GM21390 (cell line): ENCODE results near the gene LUC7L.
"Not testable (repeated sequence)": the region's sequence is repeated elsewhere in the genome, so short reads cannot be mapped to it uniquely, and the experiment has no call there.

ENCODE experiments used
- ATAC-seq: cut with Tn5 transposase; IDR thresholded peaks from one replicate; pipeline ENCODE4 v1.9.1; 2021; ENCODE audit not compliant: unreplicated experiment

The LUC7L gene

GRCh38 chr16:167122-167690, 62.0 kb downstream of the LUC7L start:
- no peak for ATAC-seq

GRCh38 chr16:166375-167121, 62.7 kb downstream of the LUC7L start:
- ATAC-seq = no peak

DNA sequence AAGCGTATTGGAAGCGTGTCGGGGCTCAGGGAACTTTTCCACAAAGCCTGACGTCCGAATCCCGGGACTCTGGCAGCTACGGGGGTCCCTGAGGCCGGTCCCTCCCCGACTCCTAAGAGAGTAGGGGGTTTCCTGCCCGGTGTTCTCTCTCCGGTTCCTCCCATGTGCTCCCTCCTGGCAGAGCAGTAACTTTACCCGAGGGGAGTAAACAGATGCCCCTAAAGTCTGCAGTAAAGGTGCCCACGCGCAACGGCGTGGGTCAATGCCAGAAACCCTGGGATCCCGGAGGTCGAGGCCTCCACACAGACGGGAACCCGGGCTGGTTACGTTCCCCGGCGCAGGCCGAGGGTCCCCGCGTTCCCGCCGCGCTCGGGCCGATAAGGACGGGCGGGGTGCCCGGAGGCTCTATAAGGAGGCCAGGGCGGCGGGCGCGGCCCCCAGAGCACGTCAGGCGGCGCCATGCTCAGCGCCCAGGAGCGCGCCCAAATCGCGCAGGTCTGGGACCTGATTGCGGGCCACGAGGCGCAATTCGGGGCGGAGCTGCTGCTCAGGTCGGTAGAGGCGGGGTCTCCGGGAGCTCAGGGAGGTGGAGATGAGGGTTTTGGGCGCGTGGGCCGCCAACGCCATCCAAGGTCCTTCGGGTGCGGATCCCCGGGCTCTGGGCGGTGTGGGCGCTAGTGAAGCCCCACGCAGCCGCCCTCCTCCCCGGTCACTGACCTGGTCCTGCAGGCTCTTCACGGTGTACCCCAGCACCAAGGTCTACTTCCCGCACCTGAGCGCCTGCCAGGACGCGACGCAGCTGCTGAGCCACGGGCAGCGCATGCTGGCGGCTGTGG, 63.5 kb downstream of the LUC7L start, which contains the start of gene HBM:
Gene HBM (plus strand): TSS at position 440 of the 836 bp plus-strand sequence. CDS start 20 bp downstream, at position 460.
- no peak for ATAC-seq

DNA sequence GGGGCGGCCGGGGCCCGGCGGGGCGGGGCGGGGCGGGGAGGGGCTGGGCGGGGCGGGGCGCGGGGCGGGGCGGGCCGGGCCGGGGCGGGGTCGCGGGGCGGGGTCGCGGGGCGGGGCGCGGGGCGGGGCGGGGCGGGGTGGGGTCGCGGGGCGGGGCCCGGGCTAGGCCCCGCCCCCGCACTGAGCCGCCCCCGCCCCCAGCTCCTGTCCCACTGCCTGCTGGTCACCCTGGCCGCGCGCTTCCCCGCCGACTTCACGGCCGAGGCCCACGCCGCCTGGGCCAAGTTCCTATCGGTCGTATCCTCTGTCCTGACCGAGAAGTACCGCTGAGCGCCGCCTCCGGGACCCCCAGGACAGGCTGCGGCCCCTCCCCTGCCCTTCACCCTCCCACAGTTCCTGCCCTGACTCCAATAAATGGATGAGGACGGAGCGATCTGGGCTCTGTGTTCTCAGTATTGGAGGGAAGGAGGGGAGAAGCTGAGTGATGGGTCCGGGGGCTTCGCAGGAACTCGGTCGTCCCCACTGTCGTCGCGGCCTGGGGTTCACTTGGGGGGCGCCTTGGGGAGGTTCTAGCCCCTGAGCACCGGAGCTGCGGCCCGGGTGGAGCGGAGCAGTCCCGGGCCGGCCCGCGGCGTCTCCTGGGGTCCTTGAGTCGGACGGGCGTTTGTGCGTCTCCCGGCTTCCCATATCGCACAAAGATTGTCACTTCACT, 64.3 kb downstream of the LUC7L start:
- ATAC-seq = no peak

DNA sequence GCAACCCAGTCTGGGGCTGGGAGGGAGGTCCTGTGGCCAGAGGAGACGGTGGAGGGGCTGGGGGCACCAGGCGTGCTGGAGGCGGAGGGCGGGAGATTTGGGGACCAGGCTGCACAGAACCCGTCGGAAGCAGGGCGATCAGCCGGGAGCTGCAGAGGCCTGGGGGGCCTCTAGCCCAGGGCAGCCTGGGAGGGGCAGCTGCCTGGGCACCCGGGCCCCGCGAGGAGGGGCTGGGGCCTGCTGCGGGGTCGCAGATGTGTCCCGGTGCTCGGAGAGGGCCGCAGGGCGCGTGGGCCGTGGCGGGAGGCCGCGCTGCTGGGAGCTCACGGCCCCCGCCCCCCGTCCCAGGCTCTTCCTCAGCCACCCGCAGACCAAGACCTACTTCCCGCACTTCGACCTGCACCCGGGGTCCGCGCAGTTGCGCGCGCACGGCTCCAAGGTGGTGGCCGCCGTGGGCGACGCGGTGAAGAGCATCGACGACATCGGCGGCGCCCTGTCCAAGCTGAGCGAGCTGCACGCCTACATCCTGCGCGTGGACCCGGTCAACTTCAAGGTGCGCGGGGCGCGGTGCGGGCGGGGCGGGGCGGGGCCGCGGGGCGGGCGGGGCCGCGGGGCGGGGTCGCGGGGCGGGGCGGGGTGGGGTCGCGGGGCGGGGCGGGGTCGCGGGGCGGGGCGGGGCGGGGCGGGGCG, 65.0 kb downstream of the LUC7L start:
- ATAC-seq = not testable (repeated sequence)

- ATAC-seq = not testable (repeated sequence)
Observed at GRCh38 chr16:163696-164095, 65.6 kb downstream of the LUC7L start.

- not testable (repeated sequence) for ATAC-seq
Observed at GRCh38 chr16:163139-163538, 66.1 kb downstream of the LUC7L start.

DNA sequence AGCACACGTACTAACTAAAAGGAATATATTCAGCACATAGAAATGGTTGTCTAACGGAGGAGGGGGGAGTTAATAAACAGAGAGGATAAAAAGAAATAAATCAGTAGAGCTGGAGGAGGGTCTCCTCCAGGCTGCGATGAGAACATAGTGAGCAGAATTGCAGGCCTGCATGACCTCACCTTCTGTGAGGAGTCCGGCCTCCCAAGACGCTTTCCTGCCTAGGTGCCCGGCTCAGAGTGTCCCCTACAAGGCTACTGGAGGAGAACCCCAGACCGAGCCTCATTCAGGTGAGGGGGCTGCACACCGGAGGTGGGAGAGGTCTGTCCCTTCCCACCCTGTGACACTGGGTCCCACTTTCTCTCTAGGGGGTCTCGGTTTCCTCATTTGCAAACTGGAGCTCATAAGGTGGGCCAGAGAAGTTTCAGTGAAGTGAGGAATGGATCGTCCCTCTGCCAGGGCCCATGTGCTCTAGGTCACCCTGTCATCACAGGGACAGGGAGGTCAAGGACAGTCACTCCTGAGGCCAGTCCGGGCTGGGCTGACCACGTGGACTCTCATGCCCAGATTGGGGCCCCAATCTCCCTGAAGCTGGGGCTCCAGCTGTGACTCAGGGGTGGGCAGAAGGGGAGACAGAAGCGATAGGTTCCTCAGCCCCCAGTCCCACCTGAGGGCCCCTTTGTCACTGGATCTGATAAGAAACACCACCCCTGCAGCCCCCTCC, 66.8 kb downstream of the LUC7L start:
- no peak for ATAC-seq

- no peak for ATAC-seq
Observed at GRCh38 chr16:160691-161190, 68.5 kb downstream of the LUC7L start.

GRCh38 chr16:160242-160641, 69.0 kb downstream of the LUC7L start:
- ATAC-seq = not testable (repeated sequence)

GRCh38 chr16:159136-159849, 70.0 kb downstream of the LUC7L start:
- no peak for ATAC-seq

DNA sequence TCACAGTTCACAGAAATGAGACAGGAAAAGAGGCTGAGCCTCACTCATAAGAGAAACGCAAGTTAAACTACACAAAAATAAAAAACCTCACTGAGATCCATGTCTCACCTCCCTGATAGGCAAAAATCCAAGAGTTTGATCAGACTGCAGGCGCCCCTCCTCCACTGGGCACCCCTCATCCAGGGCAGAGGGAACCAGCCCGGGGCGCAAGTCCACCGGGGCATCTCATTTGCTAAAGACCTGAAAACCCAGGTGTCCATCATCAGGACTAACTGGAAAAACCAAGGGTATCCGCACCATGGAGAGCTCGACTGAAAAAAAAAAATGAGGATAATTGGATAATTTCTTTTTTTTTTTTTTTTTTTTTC, 74.2 kb downstream of the LUC7L start:
- ATAC-seq = no peak

GRCh38 chr16:154217-155030, 74.8 kb downstream of the LUC7L start:
- no peak for ATAC-seq

DNA sequence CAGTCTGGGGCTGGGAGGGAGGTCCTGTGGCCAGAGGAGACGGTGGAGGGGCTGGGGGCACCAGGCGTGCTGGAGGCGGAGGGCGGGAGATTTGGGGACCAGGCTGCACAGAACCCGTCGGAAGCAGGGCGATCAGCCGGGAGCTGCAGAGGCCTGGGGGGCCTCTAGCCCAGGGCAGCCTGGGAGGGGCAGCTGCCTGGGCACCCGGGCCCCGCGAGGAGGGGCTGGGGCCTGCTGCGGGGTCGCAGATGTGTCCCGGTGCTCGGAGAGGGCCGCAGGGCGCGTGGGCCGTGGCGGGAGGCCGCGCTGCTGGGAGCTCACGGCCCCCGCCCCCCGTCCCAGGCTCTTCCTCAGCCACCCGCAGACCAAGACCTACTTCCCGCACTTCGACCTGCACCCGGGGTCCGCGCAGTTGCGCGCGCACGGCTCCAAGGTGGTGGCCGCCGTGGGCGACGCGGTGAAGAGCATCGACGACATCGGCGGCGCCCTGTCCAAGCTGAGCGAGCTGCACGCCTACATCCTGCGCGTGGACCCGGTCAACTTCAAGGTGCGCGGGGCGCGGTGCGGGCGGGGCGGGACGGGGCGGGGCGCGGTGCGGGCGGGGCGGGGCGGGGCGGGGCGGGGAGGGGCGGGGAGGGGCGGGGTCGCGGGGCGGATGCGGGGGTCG, 75.6 kb downstream of the LUC7L start:
- ATAC-seq = not testable (repeated sequence)

DNA sequence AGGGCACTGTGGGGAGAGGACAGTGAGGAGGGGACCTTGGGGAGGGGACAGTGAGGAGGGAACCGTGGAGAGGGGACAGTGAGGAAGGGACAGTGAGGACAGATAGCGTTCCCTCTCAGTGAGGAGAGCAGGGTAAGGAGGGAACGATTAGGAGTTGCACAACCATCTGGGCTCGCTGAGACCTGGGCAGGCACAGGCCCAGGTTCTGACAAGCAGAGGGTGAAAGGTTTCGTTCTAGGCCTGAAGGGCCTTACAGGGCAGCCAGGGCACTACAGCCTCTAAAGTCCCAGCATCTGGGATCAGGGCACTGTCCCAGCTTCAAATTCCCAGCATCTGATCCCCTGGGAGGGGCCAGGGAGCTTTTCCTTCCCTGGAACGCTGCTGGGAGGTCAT, 76.1 kb downstream of the LUC7L start:
- ATAC-seq = not testable (repeated sequence)

DNA sequence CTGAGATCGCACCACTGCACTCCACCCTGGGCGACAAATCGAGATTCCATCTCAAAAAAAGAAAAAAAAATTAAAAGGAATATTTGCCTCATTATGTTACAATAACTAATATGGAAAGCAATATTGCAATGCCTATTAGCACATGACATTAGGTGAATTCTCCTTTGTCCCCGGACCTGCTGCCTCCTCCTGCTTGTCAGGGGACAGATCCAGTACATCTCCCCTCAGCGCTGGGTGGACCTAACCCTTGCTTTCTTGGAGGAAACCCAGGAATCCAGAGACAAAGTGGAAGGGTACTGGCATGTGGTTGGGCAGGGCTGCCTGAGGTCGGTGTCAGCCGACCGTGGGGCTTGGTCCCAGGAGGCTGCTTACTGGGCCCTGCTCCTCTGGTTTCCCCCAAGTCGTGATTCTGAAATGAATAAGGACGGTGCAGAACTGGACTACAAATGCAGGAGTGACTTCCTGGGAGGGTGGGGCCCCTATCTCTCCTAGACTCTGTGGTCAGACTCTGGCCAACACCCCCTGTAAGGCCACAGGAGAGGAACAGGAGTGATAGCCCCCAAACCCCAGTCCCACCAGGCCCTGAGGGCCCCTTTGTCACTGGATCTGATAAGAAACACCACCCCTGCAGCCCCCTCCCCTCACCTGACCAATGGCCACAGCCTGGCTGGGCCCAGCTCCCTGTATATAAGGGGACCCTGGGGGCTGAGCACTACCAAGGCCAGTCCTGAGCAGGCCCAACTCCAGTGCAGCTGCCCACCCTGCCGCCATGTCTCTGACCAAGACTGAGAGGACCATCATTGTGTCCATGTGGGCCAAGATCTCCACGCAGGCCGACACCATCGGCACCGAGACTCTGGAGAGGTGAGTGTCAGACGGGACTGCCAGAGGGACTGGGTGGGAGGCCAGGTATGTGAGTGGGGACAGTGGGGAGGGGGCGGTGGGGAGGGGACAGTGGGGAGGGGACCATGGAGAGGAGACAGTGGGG, 76.8 kb downstream of the LUC7L start, which contains the start of gene HBZ:
Gene HBZ (plus strand): TSS at position 504 of the 988 bp plus-strand sequence. CDS start 266 bp downstream, at position 770.
- no peak for ATAC-seq
